22Rv1 (cell line): ENCODE measurements around the gene PDCD11.
A peak's percentile ranks its signal among the peaks of the same experiment; 100 is the strongest.

Experiments
- H3K27ac ChIP-seq: fragments of 450-650 bp; 2 replicates; pipeline ENCODE4 v1.5.1; 2017
- CTCF ChIP-seq: fragments of 450-650 bp; IDR thresholded peaks from 2 replicates; pipeline ENCODE4 v1.5.1; 2017; ENCODE audit warnings: mild to moderate bottlenecking
- ZFX ChIP-seq: fragments of 450-650 bp; IDR thresholded peaks from 2 replicates; pipeline ENCODE4 v1.6.1; 2017; ENCODE audit warnings: antibody characterized with exemption, borderline replicate concordance

Gene PDCD11

GRCh38 chr10:103419101-103419500, 22.7 kb downstream of the PDCD11 start:
- no peak overlapping the region for H3K27ac ChIP-seq
- no peak for TF ChIP-seq CTCF
- TF ChIP-seq ZFX, result no peak

- H3K27ac ChIP-seq, result no peak overlapping the region
- TF ChIP-seq ZFX, result no peak
- no peak for TF ChIP-seq CTCF
Observed at GRCh38 chr10:103423748-103424147, 27.3 kb downstream of the PDCD11 start.

DNA sequence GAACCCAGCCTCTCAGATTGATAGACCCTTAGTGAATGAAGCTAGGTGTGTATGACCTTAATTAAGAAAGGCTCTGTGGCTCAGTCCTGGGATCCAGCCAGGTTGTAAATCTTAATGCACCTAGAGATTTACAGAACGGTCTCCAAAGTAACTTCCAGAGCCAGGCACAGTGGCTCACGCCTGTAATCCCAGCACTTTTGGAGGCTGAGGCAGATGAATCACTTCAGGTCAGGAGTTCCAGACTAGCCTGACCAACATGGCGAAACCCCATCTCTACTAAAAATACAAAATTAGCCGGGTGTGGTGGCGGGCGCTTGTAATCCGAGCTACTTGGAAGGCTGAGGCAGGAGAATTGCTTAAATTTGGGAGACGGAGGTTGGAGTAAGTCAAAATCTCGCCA, 31.4 kb downstream of the PDCD11 start:
- 0 out of 2 replicates have a peak overlapping the region, but pooled peaks have one; percentile 10 for H3K27ac ChIP-seq
- TF ChIP-seq ZFX (no peak), CTCF (no peak)

GRCh38 chr10:103428989-103429643, 32.7 kb downstream of the PDCD11 start:
- no peak for TF ChIP-seq ZFX
- no peak for TF ChIP-seq CTCF
- H3K27ac ChIP-seq, result no peak overlapping the region

DNA sequence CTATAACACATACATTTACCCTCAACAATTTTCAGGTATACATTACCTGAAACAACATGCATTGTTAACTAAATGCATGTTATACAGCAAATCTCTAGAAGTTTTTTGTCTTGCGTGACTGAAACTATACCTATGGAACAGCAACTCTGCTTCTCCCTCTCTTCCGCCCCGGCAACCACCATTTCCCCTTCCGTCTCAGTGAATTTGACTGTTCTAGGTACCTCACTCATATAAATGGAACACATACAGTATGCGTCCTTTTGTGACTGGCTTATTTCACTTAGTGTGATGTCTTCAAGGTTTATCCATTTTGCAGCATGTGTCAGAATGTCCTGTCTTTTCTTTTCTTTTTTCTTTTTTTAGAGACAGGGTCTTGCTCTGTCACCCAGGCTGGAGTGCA, 33.2 kb downstream of the PDCD11 start:
- no peak for TF ChIP-seq ZFX
- TF ChIP-seq CTCF, result no peak
- no peak overlapping the region for H3K27ac ChIP-seq

GRCh38 chr10:103431902-103432301, 35.5 kb downstream of the PDCD11 start:
- H3K27ac ChIP-seq, result no peak overlapping the region
- TF ChIP-seq CTCF (no peak), ZFX (no peak)

- no peak for TF ChIP-seq CTCF
- TF ChIP-seq ZFX, result no peak
- H3K27ac ChIP-seq, result no peak overlapping the region
Observed at GRCh38 chr10:103433858-103434257, 37.4 kb downstream of the PDCD11 start.
